ENCODE data around the gene COBL.

DNA sequence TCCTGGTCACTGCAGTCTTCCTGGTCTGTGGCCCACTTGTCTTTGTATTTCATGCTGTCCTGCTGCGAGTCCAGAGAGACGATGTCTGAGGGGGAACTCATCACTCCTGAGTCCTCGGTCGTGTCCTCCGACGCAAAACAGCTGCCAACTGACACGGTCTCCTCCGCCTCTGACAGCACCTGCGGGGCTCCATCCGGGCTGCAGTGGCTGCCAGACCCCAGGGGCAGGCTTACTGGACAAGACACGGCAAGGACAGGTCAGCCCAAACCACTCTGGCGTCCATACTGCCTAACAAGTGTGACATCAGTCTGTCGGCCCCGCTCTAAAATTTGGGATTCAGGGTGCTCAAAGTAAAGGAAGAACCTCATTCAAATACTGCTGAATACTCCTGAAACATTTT lies 273.1 kb downstream of the COBL start:
- TF ChIP-seq POLR2AphosphoS5 (IDR thresholded peaks at IDR 0.05), result no peak
- TF ChIP-seq, protein P1, sequence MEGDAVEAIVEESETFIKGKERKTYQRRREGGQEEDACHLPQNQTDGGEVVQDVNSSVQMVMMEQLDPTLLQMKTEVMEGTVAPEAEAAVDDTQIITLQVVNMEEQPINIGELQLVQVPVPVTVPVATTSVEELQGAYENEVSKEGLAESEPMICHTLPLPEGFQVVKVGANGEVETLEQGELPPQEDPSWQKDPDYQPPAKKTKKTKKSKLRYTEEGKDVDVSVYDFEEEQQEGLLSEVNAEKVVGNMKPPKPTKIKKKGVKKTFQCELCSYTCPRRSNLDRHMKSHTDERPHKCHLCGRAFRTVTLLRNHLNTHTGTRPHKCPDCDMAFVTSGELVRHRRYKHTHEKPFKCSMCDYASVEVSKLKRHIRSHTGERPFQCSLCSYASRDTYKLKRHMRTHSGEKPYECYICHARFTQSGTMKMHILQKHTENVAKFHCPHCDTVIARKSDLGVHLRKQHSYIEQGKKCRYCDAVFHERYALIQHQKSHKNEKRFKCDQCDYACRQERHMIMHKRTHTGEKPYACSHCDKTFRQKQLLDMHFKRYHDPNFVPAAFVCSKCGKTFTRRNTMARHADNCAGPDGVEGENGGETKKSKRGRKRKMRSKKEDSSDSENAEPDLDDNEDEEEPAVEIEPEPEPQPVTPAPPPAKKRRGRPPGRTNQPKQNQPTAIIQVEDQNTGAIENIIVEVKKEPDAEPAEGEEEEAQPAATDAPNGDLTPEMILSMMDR (IDR thresholded peaks at IDR 0.05), result no peak
